ES-I3 (cell line): ENCODE data around the gene TOLLIP.
"Not testable (repeated sequence)": the region's sequence is repeated elsewhere in the genome, so short reads cannot be mapped to it uniquely, and the experiment has no call there.

Experiments
- H3K36me3 ChIP-seq: 2 replicates; pipeline ENCODE4 v1.6.1; 2013; ENCODE audit warnings: mild to moderate bottlenecking, low read length, control low read depth, moderate library complexity; ENCODE audit not compliant: insufficient read depth
- H3K4me1 ChIP-seq: 2 replicates; pipeline ENCODE4 v1.6.1; 2013; ENCODE audit warnings: mild to moderate bottlenecking, control low read depth, low read length; ENCODE audit not compliant: insufficient read depth
- H3K9ac ChIP-seq: 2 replicates; pipeline ENCODE4 v1.6.1; 2013; ENCODE audit warnings: low read depth, mild to moderate bottlenecking, low read length, moderate library complexity
- H3K9me3 ChIP-seq: 2 replicates; pipeline ENCODE4 v1.6.1; 2013; ENCODE audit warnings: mild to moderate bottlenecking, low read length, moderate library complexity; ENCODE audit not compliant: control insufficient read depth, insufficient read depth

The TOLLIP gene

DNA sequence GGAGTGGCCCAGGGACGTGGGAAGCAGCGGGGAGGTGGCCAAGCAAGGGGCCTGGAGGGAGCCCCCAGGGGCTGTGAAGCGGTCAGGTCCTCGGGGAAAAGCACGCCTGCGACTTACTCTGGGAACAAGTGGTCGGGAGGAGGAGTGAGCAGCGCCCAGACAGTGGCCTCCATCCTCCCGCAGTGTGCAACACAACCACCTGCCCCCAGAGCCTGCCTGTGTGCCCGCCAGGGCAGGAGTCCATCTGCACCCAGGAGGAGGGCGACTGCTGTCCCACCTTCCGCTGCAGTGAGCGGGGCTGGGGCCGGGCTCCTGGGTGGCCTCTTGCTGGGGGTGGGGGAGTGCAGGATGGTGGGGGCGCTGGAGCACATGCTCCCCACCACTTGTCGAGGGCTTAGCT lies 51.5 kb downstream of the TOLLIP start:
- Histone ChIP-seq H3K4me1 (no peaks in the 10 kb centered on the region; the same call in 1 of the 2 replicates), H3K9ac (no peak overlapping the region)

DNA sequence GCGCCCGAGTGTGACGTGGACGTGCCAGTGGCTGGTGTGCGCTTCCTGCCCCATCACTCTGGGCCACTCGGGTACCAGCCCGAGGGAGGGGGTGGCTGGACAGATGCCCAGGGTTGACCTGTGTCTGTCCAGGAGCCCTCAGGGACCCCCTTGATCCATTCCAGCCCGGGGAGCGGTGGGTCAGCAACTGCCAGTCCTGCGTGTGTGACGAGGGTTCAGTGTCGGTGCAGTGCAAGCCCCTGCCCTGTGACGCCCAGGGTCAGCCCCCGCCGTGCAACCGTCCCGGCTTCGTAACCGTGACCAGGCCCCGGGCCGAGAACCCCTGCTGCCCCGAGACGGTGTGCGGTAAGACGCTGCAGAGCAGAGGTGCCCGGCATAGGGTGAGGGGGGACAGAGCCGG lies 52.1 kb downstream of the TOLLIP start:
- Histone ChIP-seq H3K9me3 (no peaks in the 10 kb centered on the region), H3K9ac (no peak overlapping the region), H3K36me3 (no peaks in the 10 kb centered on the region), H3K4me1 (no peaks in the 10 kb centered on the region; the same call in 1 of the 2 replicates)

More for the DNA sequence above, 51.5 kb downstream of the TOLLIP start:
- Histone ChIP-seq H3K36me3 (no peaks in the 10 kb centered on the region), H3K9me3 (no peaks in the 10 kb centered on the region)

DNA sequence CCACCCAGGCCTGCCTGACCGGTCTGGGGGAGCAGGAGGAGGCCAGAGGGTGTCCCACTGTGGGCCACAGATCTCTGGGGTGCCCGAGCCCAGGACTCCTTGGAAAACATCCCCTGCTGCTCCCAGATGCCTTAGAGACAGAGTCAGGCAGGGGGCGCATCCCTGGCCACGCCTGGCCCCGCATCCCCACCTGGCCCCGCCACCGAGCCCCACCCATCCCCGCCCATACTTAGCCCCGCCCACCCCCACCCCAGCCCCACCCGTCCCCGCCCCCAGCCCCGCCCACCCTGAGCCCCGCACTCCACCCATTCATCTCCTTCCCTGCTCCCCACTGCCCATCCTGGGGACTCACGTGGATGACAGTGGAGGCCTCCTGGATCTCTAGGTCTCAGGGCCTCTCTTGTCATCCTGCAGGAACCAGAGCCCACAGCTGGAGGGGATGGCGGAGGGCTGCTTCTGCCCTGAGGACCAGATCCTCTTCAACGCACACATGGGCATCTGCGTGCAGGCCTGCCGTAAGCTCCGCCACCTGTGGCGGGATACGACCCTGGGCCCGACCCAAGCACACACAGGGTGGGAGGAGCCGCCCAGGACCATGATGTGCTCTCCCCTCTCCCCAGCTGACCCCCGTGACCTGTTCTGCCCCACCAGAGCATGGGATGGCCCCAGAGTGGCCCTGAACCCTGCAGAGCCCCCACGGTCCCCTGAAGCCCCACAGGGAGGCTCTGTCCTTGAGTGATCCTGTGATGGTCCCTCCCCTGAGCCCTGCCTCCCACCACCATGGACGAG lies 53.0 kb downstream of the TOLLIP start:
- H3K9me3 ChIP-seq, result no peaks in the 10 kb centered on the region
- H3K9ac ChIP-seq, result no peak overlapping the region
- no peaks in the 10 kb centered on the region; the same call in 1 of the 2 replicates for H3K4me1 ChIP-seq
- no peaks in the 10 kb centered on the region for H3K36me3 ChIP-seq

DNA sequence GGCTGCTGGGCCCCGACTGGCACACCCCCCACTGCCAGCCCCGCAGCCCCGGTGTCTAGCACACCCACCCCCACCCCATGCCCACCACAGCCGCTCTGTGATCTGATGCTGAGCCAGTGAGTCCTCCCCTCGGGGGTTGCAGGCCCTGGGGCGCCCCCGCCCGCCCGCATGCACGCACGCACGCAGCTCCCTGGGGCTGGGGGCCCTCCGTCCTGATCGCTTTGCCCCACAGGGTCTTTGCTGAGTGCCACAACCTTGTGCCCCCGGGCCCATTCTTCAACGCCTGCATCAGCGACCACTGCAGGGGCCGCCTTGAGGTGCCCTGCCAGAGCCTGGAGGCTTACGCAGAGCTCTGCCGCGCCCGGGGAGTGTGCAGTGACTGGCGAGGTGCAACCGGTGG lies 54.3 kb downstream of the TOLLIP start:
- Histone ChIP-seq H3K36me3 (no peaks in the 10 kb centered on the region), H3K4me1 (no peaks in the 10 kb centered on the region; the same call in 1 of the 2 replicates), H3K9ac (no peak overlapping the region), H3K9me3 (no peaks in the 10 kb centered on the region)

DNA sequence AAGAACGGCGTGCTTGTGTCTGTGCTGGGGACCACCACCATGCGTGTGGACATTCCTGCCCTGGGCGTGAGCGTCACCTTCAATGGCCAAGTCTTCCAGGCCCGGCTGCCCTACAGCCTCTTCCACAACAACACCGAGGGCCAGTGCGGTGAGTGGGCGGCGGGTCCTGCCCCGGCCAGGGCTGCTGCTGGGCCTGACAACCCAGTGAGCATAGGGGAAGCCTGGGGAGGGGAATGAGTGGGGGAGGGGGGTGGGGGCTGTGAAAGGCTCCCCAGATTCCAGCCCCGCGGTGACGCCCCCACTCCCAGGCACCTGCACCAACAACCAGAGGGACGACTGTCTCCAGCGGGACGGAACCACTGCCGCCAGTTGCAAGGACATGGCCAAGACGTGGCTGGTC lies 54.7 kb downstream of the TOLLIP start:
- Histone ChIP-seq H3K9ac (no peak overlapping the region), H3K4me1 (no peaks in the 10 kb centered on the region), H3K9me3 (no peaks in the 10 kb centered on the region), H3K36me3 (no peaks in the 10 kb centered on the region)

DNA sequence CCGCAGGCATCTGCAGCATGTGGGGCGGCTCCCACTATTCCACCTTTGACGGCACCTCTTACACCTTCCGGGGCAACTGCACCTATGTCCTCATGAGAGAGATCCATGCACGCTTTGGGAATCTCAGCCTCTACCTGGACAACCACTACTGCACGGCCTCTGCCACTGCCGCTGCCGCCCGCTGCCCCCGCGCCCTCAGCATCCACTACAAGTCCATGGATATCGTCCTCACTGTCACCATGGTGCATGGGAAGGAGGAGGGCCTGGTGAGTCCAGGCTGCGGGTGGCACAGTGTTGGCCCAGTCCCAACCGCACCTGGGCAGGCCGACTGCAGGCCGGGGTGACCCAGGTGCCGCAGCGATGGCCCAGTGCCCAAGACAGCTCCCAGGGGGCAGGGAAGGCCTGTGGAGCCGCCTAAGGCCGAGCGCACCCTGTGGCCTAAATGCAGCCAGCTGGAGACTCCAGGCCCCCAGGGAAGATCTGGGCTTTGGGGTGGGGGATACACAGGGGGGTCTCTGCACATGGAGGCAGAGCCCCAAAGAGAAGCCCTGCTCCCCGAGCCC lies 55.3 kb downstream of the TOLLIP start:
- Histone ChIP-seq H3K9me3 (no peaks in the 10 kb centered on the region), H3K36me3 (no peaks in the 10 kb centered on the region), H3K4me1 (no peaks in the 10 kb centered on the region), H3K9ac (no peak overlapping the region)

DNA sequence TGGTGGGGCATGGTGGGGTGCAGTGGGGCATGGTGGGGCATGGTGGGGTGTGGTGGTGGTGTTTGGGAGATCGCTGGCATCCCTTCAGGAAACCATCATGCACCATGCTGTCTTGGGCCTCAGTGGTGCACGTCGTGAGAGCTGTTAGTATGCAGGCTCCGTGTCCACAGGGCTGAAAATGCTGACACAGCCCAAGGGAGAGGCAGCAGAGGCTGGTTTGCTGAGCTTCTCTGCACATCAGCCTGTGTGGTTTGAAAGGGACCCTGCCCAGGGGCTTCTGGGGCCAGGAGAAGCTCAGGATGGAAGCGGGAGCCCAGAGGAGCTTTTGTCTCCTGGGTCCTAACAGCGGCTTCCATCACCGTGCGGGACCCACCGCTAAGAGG lies 56.3 kb downstream of the TOLLIP start:
- H3K36me3 ChIP-seq, result no peaks in the 10 kb centered on the region
- H3K9me3 ChIP-seq, result no peaks in the 10 kb centered on the region
- no peak overlapping the region for H3K9ac ChIP-seq

DNA sequence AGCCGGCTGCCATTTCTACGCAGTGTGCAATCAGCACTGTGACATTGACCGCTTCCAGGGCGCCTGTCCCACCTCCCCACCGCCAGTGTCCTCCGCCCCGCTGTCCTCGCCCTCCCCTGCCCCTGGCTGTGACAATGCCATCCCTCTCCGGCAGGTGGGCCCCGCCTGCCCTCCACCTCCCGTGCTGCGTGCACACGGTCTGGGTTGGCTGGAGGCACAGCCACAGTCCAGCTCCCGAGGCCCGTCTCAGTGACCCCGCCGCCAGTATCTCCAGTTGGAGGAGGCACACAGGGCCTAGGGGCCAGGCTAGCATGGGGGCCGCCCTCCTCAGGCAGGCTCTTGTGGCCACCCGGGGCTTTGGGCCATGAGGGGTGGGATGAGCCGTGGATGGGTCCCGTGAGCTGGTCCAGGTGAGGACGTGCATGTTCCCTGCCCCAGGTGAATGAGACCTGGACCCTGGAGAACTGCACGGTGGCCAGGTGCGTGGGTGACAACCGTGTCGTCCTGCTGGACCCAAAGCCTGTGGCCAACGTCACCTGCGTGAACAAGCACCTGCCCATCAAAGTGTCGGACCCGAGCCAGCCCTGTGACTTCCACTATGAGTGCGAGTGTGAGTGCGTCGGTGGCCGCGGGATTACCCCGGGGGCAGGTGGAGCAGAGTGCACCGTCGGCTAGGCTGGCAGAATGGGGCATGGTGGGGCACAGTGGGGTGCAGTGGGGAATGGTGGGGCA lies 56.9 kb downstream of the TOLLIP start:
- no peaks in the 10 kb centered on the region for H3K36me3 ChIP-seq
- H3K9me3 ChIP-seq, result no peaks in the 10 kb centered on the region
- H3K9ac ChIP-seq, result no peak overlapping the region
- H3K4me1 ChIP-seq, result no peaks in the 10 kb centered on the region

More for the DNA sequence above, 56.3 kb downstream of the TOLLIP start:
- no peaks in the 10 kb centered on the region for H3K4me1 ChIP-seq

DNA sequence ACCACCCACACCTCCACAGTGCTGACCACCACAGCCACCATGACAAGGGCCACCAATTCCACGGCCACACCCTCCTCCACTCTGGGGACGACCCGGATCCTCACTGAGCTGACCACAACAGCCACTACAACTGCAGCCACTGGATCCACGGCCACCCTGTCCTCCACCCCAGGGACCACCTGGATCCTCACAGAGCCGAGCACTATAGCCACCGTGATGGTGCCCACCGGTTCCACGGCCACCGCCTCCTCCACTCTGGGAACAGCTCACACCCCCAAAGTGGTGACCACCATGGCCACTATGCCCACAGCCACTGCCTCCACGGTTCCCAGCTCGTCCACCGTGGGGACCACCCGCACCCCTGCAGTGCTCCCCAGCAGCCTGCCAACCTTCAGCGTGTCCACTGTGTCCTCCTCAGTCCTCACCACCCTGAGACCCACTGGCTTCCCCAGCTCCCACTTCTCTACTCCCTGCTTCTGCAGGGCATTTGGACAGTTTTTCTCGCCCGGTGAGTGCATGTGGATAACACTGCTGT lies 58.1 kb downstream of the TOLLIP start:
- Histone ChIP-seq H3K4me1 (no peaks in the 10 kb centered on the region), H3K36me3 (no peaks in the 10 kb centered on the region), H3K9ac (no peak overlapping the region), H3K9me3 (no peaks in the 10 kb centered on the region)

DNA sequence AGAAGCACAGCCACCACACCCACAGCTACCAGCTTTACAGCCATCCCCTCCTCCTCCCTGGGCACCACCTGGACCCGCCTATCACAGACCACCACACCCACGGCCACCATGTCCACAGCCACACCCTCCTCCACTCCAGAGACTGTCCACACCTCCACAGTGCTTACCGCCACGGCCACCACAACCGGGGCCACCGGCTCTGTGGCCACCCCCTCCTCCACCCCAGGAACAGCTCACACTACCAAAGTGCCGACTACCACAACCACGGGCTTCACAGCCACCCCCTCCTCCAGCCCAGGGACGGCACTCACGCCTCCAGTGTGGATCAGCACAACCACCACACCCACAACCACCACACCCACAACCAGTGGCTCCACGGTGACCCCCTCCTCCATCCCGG lies 59.0 kb downstream of the TOLLIP start:
- H3K36me3 ChIP-seq, H3K9ac ChIP-seq, H3K4me1 ChIP-seq, H3K9me3 ChIP-seq: not testable (repeated sequence)

DNA sequence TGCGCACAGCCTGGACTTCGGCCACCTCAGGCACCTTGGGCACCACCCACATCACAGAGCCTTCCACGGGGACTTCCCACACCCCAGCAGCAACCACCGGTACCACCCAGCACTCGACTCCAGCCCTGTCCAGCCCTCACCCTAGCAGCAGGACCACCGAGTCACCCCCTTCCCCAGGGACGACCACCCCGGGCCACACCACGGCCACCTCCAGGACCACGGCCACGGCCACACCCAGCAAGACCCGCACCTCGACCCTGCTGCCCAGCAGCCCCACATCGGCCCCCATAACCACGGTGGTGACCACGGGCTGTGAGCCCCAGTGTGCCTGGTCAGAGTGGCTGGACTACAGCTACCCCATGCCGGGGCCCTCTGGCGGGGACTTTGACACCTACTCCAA lies 60.5 kb downstream of the TOLLIP start:
- H3K36me3 ChIP-seq, H3K9me3 ChIP-seq, H3K9ac ChIP-seq, H3K4me1 ChIP-seq: not testable (repeated sequence)

DNA sequence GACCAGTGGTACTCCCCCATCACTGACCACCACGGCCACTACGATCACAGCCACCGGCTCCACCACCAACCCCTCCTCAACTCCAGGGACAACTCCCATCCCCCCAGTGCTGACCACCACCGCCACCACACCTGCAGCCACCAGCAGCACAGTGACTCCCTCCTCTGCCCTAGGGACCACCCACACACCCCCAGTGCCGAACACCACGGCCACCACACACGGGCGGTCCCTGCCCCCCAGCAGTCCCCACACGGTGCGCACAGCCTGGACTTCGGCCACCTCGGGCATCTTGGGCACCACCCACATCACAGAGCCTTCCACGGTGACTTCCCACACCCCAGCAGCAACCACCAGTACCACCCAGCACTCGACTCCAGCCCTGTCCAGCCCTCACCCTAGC lies 62.4 kb downstream of the TOLLIP start:
- H3K4me1 ChIP-seq, H3K9me3 ChIP-seq, H3K36me3 ChIP-seq, H3K9ac ChIP-seq: not testable (repeated sequence)

DNA sequence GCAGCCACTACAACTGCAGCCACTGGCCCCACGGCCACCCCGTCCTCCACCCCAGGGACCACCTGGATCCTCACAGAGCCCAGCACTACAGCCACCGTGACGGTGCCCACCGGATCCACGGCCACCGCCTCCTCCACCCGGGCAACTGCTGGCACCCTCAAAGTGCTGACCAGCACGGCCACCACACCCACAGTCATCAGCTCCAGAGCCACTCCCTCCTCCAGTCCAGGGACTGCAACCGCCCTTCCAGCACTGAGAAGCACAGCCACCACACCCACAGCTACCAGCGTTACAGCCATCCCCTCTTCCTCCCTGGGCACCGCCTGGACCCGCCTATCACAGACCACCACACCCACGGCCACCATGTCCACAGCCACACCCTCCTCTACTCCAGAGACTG lies 63.1 kb downstream of the TOLLIP start:
- H3K9ac ChIP-seq, H3K4me1 ChIP-seq, H3K36me3 ChIP-seq, H3K9me3 ChIP-seq: not testable (repeated sequence)

DNA sequence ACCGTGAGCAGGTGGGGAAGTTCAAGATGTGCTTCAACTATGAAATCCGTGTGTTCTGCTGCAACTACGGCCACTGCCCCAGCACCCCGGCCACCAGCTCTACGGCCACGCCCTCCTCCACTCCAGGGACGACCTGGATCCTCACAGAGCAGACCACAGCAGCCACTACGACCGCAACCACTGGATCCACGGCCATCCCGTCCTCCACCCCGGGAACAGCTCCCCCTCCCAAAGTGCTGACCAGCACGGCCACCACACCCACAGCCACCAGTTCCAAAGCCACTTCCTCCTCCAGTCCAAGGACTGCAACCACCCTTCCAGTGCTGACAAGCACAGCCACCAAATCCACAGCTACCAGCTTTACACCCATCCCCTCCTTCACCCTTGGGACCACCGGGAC lies 63.7 kb downstream of the TOLLIP start:
- H3K36me3 ChIP-seq, H3K9me3 ChIP-seq, H3K4me1 ChIP-seq, H3K9ac ChIP-seq: not testable (repeated sequence)

DNA sequence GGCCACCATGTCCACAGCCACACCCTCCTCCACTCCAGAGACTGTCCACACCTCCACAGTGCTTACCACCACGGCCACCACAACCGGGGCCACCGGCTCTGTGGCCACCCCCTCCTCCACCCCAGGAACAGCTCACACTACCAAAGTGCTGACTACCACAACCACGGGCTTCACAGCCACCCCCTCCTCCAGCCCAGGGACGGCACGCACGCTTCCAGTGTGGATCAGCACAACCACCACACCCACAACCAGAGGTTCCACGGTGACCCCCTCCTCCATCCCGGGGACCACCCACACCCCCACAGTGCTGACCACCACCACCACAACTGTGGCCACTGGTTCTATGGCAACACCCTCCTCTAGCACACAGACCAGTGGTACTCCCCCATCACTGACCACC lies 64.9 kb downstream of the TOLLIP start:
- H3K9me3 ChIP-seq, H3K4me1 ChIP-seq, H3K36me3 ChIP-seq, H3K9ac ChIP-seq: not testable (repeated sequence)
